Neutrophil (primary cell): ENCODE results near the gene PIGR.

Experiments used
- H3K27ac ChIP-seq: fragments of 200-600 bp; sonication (generic); 2 replicates; pipeline ENCODE4 v1.5.1; 2016; ENCODE audit warnings: mild to moderate bottlenecking, moderate library complexity
- H3K27me3 ChIP-seq: fragments of 200-600 bp; sonication (generic); 2 replicates; pipeline ENCODE4 v1.6.0; 2016; ENCODE audit warnings: mild to moderate bottlenecking
- H3K36me3 ChIP-seq: fragments of 200-600 bp; sonication (generic); 2 replicates; pipeline ENCODE4 v1.5.1; 2017
- H3K4me1 ChIP-seq, 2 experiments: fragments of 200-600 bp in 1 of 2; sonication (generic) in 1 of 2; 1 replicate in 1 of 2; 2 replicates in 1 of 2; pipeline versions ENCODE4 v1.5.1 to v1.6.1; 2013 to 2016; ENCODE audit warnings: low read depth in 1 of 2, low read length in 1 of 2, mild to moderate bottlenecking in 1 of 2, moderate library complexity in 1 of 2; ENCODE audit not compliant: control insufficient read depth in 1 of 2, insufficient read depth in 1 of 2
- H3K4me3 ChIP-seq, 2 experiments: fragments of 200-600 bp in 1 of 2; sonication (generic) in 1 of 2; 1 replicate in 1 of 2; 2 replicates in 1 of 2; pipeline ENCODE4 v1.5.1; 2013 to 2016; ENCODE audit warnings: low read depth in 1 of 2, low read length in 1 of 2, mild to moderate bottlenecking in 1 of 2, moderate library complexity in 1 of 2
- H3K9me3 ChIP-seq: fragments of 200-600 bp; sonication (generic); 2 replicates; pipeline ENCODE4 v1.5.1; 2016
- TF ChIP-seq, protein P1 (sequence below): fragments of 200-600 bp; sonication (generic); IDR thresholded peaks from 2 replicates; pipeline ENCODE4 v1.5.1; 2016; ENCODE audit warnings: antibody characterized with exemption

Gene PIGR

DNA sequence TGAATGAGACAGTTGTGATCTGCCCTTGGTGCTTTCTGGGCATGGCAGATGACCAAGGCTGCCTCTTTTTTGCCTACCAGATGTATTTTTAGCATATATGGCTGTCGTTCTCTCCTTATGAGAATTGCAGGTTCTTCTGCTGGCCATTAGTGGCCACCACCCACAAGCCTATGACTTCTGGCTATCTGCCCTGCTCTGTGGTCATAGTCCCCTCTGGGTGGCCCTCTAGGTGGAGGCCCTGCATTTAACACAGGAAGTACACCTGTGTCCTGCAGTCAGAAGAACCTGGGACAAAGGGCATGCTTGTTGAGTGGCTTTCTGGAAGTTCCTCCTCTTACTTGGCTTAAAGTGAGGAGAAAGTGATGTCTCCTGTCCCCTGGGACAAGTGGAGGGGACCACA is 17.5 kb upstream of the PIGR start:
- H3K4me3 ChIP-seq: no peak overlapping the region
- H3K27ac ChIP-seq: no peak overlapping the region
- no peaks in the 10 kb centered on the region for H3K9me3 ChIP-seq
- H3K4me1 ChIP-seq: peaks cover 13 to 19% of the 10 kb centered on the region in 2 experiments
- no peaks in the 10 kb centered on the region for H3K36me3 ChIP-seq
- TF ChIP-seq, protein P1, sequence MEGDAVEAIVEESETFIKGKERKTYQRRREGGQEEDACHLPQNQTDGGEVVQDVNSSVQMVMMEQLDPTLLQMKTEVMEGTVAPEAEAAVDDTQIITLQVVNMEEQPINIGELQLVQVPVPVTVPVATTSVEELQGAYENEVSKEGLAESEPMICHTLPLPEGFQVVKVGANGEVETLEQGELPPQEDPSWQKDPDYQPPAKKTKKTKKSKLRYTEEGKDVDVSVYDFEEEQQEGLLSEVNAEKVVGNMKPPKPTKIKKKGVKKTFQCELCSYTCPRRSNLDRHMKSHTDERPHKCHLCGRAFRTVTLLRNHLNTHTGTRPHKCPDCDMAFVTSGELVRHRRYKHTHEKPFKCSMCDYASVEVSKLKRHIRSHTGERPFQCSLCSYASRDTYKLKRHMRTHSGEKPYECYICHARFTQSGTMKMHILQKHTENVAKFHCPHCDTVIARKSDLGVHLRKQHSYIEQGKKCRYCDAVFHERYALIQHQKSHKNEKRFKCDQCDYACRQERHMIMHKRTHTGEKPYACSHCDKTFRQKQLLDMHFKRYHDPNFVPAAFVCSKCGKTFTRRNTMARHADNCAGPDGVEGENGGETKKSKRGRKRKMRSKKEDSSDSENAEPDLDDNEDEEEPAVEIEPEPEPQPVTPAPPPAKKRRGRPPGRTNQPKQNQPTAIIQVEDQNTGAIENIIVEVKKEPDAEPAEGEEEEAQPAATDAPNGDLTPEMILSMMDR: no peak
- H3K27me3 ChIP-seq: peaks cover 50% of the 10 kb centered on the region

DNA sequence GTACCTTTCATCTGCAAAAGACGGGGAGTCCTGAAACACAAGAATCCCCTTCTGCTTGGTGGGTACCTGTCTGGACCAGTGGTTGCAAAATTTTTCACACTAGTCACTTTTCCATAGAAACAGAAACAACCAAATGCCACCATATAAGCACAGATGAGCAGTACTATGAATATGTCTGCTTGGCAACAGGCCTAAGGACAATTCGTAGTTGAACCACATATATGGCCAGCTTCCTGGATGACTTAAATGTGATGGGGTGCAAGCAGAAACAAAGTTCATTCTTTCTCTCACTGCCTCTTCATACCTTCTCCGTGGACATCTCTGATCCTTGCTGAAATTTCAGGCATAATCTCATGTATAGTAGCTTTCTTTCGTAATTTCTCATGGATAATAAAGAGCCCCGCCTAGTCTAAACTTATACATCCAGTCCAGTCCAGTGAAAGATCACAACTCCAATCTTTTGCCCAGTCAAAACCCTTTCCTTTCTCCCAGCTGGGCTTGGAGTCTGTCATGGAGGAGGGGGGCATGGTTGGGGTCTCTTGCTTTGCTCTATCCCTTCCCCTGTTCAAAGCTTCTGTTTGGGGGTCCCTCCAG is 16.9 kb upstream of the PIGR start:
- H3K4me3 ChIP-seq: no peak overlapping the region
- TF ChIP-seq, protein P1: no peak
- H3K36me3 ChIP-seq: no peaks in the 10 kb centered on the region
- H3K27ac ChIP-seq: no peak overlapping the region
- H3K9me3 ChIP-seq: no peaks in the 10 kb centered on the region
- H3K4me1 ChIP-seq: peaks cover 13 to 19% of the 10 kb centered on the region in 2 experiments
- H3K27me3 ChIP-seq: peaks cover 50% of the 10 kb centered on the region

DNA sequence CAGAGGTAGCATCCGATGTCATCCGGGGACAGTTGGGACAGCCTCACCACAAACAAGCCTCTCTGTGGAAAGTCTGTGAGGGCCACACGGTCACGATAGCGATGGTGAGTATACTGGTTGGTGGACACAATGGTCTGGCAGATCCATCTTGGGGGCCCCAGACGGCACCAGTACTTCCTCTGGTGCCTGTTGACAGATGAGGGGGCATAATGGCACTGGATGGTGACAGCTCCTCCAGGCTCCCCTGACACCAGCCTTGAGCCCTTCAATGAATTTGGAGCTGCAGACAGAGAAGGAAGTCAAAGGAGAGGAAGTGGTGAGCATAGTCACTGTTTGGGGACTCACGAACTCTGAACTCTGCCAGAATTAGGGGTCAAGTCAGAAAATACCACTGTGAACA is 16.0 kb upstream of the PIGR start:
- Histone ChIP-seq H3K4me1 (peaks cover 6 to 10% of the 10 kb centered on the region in 2 experiments), H3K36me3 (no peaks in the 10 kb centered on the region), H3K27me3 (peaks cover 53% of the 10 kb centered on the region), H3K27ac (no peak overlapping the region), H3K9me3 (no peaks in the 10 kb centered on the region), H3K4me3 (no peak overlapping the region)
- TF ChIP-seq, protein P1: no peak

DNA sequence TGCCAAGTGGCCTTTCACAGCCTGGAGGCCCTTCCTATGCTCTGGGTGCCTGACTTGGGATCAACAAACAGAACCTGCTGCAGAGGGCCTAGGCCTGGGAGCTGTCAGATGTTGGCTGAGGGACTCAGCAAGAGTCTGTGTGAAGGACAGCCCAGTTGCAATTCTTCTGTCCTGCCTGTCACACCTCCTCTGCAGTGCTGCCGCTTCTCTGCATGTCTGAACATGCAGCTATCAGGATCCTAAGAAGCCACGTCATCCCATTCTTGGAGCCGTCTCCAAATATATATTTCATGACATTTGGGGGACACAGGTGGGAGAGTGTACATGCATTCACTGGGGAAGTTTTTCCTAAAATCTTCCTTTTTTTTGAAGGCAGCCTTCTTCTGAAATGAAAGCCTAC is 15.4 kb upstream of the PIGR start:
- Histone ChIP-seq H3K36me3 (no peaks in the 10 kb centered on the region), H3K27me3 (peaks cover 54% of the 10 kb centered on the region), H3K9me3 (no peaks in the 10 kb centered on the region), H3K27ac (no peak overlapping the region), H3K4me1 (peaks cover 0 to 4% of the 10 kb centered on the region in 2 experiments), H3K4me3 (no peak overlapping the region)
- TF ChIP-seq, protein P1: no peak

GRCh38 chr1:206960676-206961386 is 14.6 kb upstream of the PIGR start:
- no peak overlapping the region for H3K4me3 ChIP-seq
- H3K27me3 ChIP-seq: peaks cover 47% of the 10 kb centered on the region
- TF ChIP-seq, protein P1: no peak
- no peaks in the 10 kb centered on the region for H3K36me3 ChIP-seq
- H3K27ac ChIP-seq: no peak overlapping the region
- H3K9me3 ChIP-seq: no peaks in the 10 kb centered on the region
- H3K4me1 ChIP-seq: peaks cover 0 to 4% of the 10 kb centered on the region in 2 experiments
